Loucy (cell line): ENCODE results near the gene SLC6A11.

ENCODE experiments used
- H2AFZ ChIP-seq: fragments of 200-600 bp; sonication (generic); 2 replicates; pipeline ENCODE4 v1.6.0; 2016; ENCODE audit warnings: antibody characterized with exemption, mild to moderate bottlenecking, low read length, moderate library complexity
- H3F3A ChIP-seq: fragments of 200-600 bp; 2 replicates; pipeline ENCODE4 v1.6.0; 2016; ENCODE audit warnings: antibody characterized with exemption, low read depth, mild to moderate bottlenecking
- H3K27me3 ChIP-seq: fragments of 200-600 bp; sonication (generic); 2 replicates; pipeline ENCODE4 v1.6.1; 2014; ENCODE audit warnings: low read length, mild to moderate bottlenecking; ENCODE audit not compliant: insufficient read depth, poor library complexity, severe bottlenecking
- H3K36me3 ChIP-seq: fragments of 200-600 bp; sonication (generic); 2 replicates; pipeline ENCODE4 v1.6.1; 2016; ENCODE audit warnings: low read length; ENCODE audit not compliant: insufficient read depth
- H3K4me1 ChIP-seq: fragments of 200-600 bp; sonication (generic); 2 replicates; pipeline ENCODE4 v1.5.1; 2014; ENCODE audit warnings: low read length, mild to moderate bottlenecking; ENCODE audit not compliant: insufficient read depth, poor library complexity, severe bottlenecking
- H3K4me2 ChIP-seq: fragments of 200-600 bp; sonication (generic); 2 replicates; pipeline ENCODE4 v1.6.0; 2014; ENCODE audit warnings: antibody characterized with exemption, low read length, low read depth, mild to moderate bottlenecking; ENCODE audit not compliant: poor library complexity, severe bottlenecking
- H3K4me3 ChIP-seq: fragments of 200-600 bp; sonication (generic); 2 replicates; pipeline ENCODE4 v1.5.1; 2014; ENCODE audit warnings: low read length, mild to moderate bottlenecking, mixed read lengths; ENCODE audit not compliant: poor library complexity, severe bottlenecking
- H3K79me2 ChIP-seq: fragments of 200-600 bp; sonication (generic); 2 replicates; pipeline ENCODE4 v1.6.1; 2014; ENCODE audit warnings: low read length; ENCODE audit not compliant: insufficient read depth
- H3K9ac ChIP-seq: fragments of 200-600 bp; sonication (generic); 2 replicates; pipeline ENCODE4 v1.6.0; 2014; ENCODE audit warnings: mild to moderate bottlenecking, low read depth, low read length, moderate library complexity; ENCODE audit not compliant: poor library complexity, severe bottlenecking
- H3K9me2 ChIP-seq: fragments of 200-600 bp; sonication (generic); replicated peaks from 2 replicates; pipeline ENCODE4 v1.6.1; 2016; ENCODE audit warnings: low read depth, low read length, mixed read lengths
- H3K9me3 ChIP-seq: fragments of 200-600 bp; sonication (generic); 2 replicates; pipeline ENCODE4 v1.6.1; 2014; ENCODE audit warnings: mild to moderate bottlenecking, antibody characterized with exemption, low read length, low read depth; ENCODE audit not compliant: insufficient read depth
- H4K20me1 ChIP-seq: fragments of 200-600 bp; sonication (generic); 2 replicates; pipeline ENCODE4 v1.6.0; 2014; ENCODE audit warnings: antibody characterized with exemption, low read length, mild to moderate bottlenecking; ENCODE audit not compliant: insufficient read depth, poor library complexity, severe bottlenecking
- EZH2phosphoT487 ChIP-seq: fragments of 200-600 bp; IDR thresholded peaks from 2 replicates; pipeline ENCODE4 v1.6.1; 2018; ENCODE audit warnings: antibody characterized with exemption, mild to moderate bottlenecking, moderate library complexity, borderline replicate concordance
- TF ChIP-seq, protein P1 (sequence below): fragments of 200-600 bp; sonication (generic); conservative IDR thresholded peaks from 2 replicates; pipeline ENCODE4 v1.5.1; 2014; ENCODE audit warnings: mild to moderate bottlenecking, antibody characterized with exemption, low read length

Gene SLC6A11

DNA sequence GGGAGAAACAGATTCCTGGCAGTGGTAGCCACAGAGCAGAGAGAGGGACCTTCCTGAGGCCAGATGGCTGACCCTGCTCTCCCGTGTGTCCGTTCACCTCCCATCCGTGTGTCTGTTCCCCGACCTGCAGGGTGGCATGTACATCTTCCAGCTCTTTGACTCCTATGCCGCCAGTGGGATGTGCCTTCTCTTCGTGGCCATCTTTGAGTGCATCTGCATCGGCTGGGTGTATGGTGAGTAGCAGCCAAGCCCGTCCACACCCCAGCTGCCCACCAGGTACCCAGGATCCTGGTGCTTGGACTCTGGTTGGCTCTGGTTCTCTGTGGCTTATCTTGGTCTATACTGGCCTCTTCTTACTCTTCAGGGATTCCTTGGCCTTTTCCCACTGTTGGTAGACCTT lies 117.0 kb downstream of the SLC6A11 start:
- Histone ChIP-seq H3K79me2 (no peaks in the 10 kb centered on the region), H3K27me3 (no peaks in the 10 kb centered on the region), H2AFZ (no peak overlapping the region), H3K9ac (no peak overlapping the region), H3K4me3 (no peak overlapping the region), H3K36me3 (no peaks in the 10 kb centered on the region), H4K20me1 (no peaks in the 10 kb centered on the region), H3K9me3 (no peaks in the 10 kb centered on the region), H3F3A (no peaks in the 10 kb centered on the region), H3K9me2 (no peaks in the 10 kb centered on the region), H3K4me1 (no peaks in the 10 kb centered on the region), H3K4me2 (no peak overlapping the region)
- no peak for TF ChIP-seq EZH2phosphoT487
- TF ChIP-seq, protein P1, sequence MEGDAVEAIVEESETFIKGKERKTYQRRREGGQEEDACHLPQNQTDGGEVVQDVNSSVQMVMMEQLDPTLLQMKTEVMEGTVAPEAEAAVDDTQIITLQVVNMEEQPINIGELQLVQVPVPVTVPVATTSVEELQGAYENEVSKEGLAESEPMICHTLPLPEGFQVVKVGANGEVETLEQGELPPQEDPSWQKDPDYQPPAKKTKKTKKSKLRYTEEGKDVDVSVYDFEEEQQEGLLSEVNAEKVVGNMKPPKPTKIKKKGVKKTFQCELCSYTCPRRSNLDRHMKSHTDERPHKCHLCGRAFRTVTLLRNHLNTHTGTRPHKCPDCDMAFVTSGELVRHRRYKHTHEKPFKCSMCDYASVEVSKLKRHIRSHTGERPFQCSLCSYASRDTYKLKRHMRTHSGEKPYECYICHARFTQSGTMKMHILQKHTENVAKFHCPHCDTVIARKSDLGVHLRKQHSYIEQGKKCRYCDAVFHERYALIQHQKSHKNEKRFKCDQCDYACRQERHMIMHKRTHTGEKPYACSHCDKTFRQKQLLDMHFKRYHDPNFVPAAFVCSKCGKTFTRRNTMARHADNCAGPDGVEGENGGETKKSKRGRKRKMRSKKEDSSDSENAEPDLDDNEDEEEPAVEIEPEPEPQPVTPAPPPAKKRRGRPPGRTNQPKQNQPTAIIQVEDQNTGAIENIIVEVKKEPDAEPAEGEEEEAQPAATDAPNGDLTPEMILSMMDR: no peak

GRCh38 chr3:10933470-10933804 lies 117.4 kb downstream of the SLC6A11 start:
- H3K4me1 ChIP-seq: no peaks in the 10 kb centered on the region
- H3K9me3 ChIP-seq: no peaks in the 10 kb centered on the region

GRCh38 chr3:10933805-10934481 lies 117.9 kb downstream of the SLC6A11 start:
- no peaks in the 10 kb centered on the region for H3K9me3 ChIP-seq
- no peak overlapping the region for H2AFZ ChIP-seq
- no peaks in the 10 kb centered on the region for H3K79me2 ChIP-seq
- no peaks in the 10 kb centered on the region for H3K36me3 ChIP-seq
- no peak overlapping the region for H3K9ac ChIP-seq
- no peaks in the 10 kb centered on the region for H3K27me3 ChIP-seq
- no peaks in the 10 kb centered on the region for H3F3A ChIP-seq
- no peak for TF ChIP-seq EZH2phosphoT487
- TF ChIP-seq, protein P1: no peak
- H3K4me3 ChIP-seq: no peak overlapping the region
- H3K4me1 ChIP-seq: no peaks in the 10 kb centered on the region
- H3K4me2 ChIP-seq: no peak overlapping the region
- H4K20me1 ChIP-seq: no peaks in the 10 kb centered on the region
- no peaks in the 10 kb centered on the region for H3K9me2 ChIP-seq

More at GRCh38 chr3:10933470-10933804, 117.4 kb downstream of the SLC6A11 start:
- H3K9ac ChIP-seq: no peak overlapping the region
- no peaks in the 10 kb centered on the region for H3K36me3 ChIP-seq
- H3K4me2 ChIP-seq: no peak overlapping the region
- no peak overlapping the region for H2AFZ ChIP-seq
- no peaks in the 10 kb centered on the region for H3K79me2 ChIP-seq
- no peaks in the 10 kb centered on the region for H4K20me1 ChIP-seq
- no peaks in the 10 kb centered on the region for H3F3A ChIP-seq
- H3K27me3 ChIP-seq: no peaks in the 10 kb centered on the region
- TF ChIP-seq, protein P1: no peak
- no peak for TF ChIP-seq EZH2phosphoT487
- H3K4me3 ChIP-seq: no peak overlapping the region
- no peaks in the 10 kb centered on the region for H3K9me2 ChIP-seq
